ENCODE results near the gene SPTBN1. TPM values are rescaled to one million over a fixed set of nuclear protein-coding genes. Genes with fewer than 3 reads are reported as not detected.

Gene SPTBN1
- total RNA-seq, 1 donor, result 200 TPM

GRCh38 chr2:54603796-54604195 is 147.7 kb downstream of the SPTBN1 start:
- no peak for TF ChIP-seq CTCF (IDR thresholded peaks at IDR 0.05; ENCODE audit: insufficient read depth, low read depth, low read length)
- no peak for DNase-seq (ENCODE audit: low read depth)
- H3K4me3 ChIP-seq (ENCODE audit: low read depth, low read length), result no peak overlapping the region

GRCh38 chr2:54604871-54605270 is 148.7 kb downstream of the SPTBN1 start:
- H3K4me3 ChIP-seq (ENCODE audit: low read depth, low read length), result no peak overlapping the region
- no peak for TF ChIP-seq CTCF (IDR thresholded peaks at IDR 0.05; ENCODE audit: insufficient read depth, low read depth, low read length)
- DNase-seq (ENCODE audit: low read depth), result no peak

- H3K4me3 ChIP-seq (ENCODE audit: low read depth, low read length), result no peak overlapping the region
- no peak for TF ChIP-seq CTCF (IDR thresholded peaks at IDR 0.05; ENCODE audit: insufficient read depth, low read depth, low read length)
- no peak for DNase-seq (ENCODE audit: low read depth)
Observed at GRCh38 chr2:54605836-54606235, 149.7 kb downstream of the SPTBN1 start.

- no peak overlapping the region for H3K4me3 ChIP-seq (ENCODE audit: low read depth, low read length)
- no peak for DNase-seq (ENCODE audit: low read depth)
- no peak for TF ChIP-seq CTCF (IDR thresholded peaks at IDR 0.05; ENCODE audit: insufficient read depth, low read depth, low read length)
Observed at GRCh38 chr2:54606393-54606958, 150.3 kb downstream of the SPTBN1 start.

- no peak overlapping the region for H3K4me3 ChIP-seq (ENCODE audit: low read depth, low read length)
- DNase-seq (ENCODE audit: low read depth), result no peak
- TF ChIP-seq CTCF (IDR thresholded peaks at IDR 0.05; ENCODE audit: insufficient read depth, low read depth, low read length), result no peak
Observed at GRCh38 chr2:54608224-54608623, 152.1 kb downstream of the SPTBN1 start.

- H3K4me3 ChIP-seq (ENCODE audit: low read depth, low read length), result no peak overlapping the region
- no peak for TF ChIP-seq CTCF (IDR thresholded peaks at IDR 0.05; ENCODE audit: insufficient read depth, low read depth, low read length)
- no peak for DNase-seq (ENCODE audit: low read depth)
Observed at GRCh38 chr2:54609241-54609640, 153.1 kb downstream of the SPTBN1 start.

- no peak for TF ChIP-seq CTCF (IDR thresholded peaks at IDR 0.05; ENCODE audit: insufficient read depth, low read depth, low read length)
- no peak for DNase-seq (ENCODE audit: low read depth)
- no peak overlapping the region for H3K4me3 ChIP-seq (ENCODE audit: low read depth, low read length)
Observed at GRCh38 chr2:54609647-54610046, 153.5 kb downstream of the SPTBN1 start.
